Middle frontal gyrus (tissue), 1 donor: ENCODE measurements around the gene PTGDR2.

Experiments
- DNase-seq: peaks from one replicate; pipeline ENCODE4 v3.0.0-alpha.2; 2015; ENCODE audit warnings: low spot score; ENCODE audit errors: extremely low spot score

PTGDR2 gene

GRCh38 chr11:60874421-60875365 lies 18.9 kb upstream of the PTGDR2 start:
- DNase-seq = no peak

- DNase-seq = no peak
Observed at GRCh38 chr11:60873533-60873932, 17.8 kb upstream of the PTGDR2 start.

- no peak for DNase-seq
Observed at GRCh38 chr11:60872961-60873524, 17.3 kb upstream of the PTGDR2 start.

GRCh38 chr11:60872124-60872960 lies 16.6 kb upstream of the PTGDR2 start:
- DNase-seq = no peak

DNA sequence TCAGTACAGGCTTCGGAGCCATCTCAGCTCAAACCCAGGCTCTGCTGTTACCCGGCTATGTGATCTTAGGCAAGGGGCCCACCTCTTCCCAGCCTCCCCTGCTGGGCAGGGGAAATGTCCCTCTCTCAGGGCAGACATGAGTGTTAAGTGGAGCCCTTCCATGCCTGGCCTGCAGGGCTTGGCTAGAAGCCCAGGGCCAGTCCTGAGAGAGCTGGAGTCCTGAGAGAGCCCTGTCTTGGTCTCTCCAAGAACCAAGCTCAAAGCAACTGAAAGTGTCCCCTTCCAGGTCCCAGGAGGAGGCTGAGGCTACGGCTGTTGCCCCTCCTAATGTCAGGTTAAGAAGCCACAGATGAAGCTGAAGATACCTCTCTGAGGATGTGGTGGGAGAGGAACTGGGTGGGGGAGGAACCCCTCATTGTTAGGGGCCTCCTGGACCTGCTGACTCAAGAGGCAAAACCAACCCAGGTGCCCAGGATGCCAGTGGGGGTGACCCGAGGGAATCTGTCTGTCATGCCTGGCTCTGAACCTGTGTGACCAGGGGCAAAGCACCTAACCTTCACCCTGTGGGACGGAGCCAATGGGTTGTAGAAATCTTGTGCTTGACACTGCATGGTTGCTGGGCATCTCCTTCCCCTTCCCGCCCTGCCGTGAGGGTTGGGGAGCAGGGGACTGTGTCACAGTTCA lies 15.8 kb upstream of the PTGDR2 start:
- DNase-seq = no peak

- DNase-seq = no peak
Observed at GRCh38 chr11:60870733-60871377, 15.1 kb upstream of the PTGDR2 start.

GRCh38 chr11:60870276-60870675 lies 14.5 kb upstream of the PTGDR2 start:
- no peak for DNase-seq

DNA sequence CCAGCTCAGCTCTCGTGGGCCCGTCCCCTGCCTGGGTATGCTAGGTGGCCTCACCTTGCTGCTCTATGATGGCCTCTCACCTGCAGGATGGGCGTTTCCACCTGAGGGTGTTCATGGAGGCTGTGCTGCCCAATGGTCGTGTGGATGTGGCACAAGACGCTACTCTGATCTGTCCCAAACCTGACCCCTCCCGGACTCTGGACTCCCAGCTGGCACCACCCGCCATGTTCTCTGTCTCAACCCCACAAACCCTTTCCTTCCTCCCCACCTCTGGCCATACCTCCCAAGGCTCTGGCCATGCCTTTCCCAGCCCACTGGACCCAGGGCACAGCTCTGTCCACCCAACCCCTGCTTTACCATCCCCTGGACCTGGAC lies 13.7 kb upstream of the PTGDR2 start:
- DNase-seq = no peak

DNA sequence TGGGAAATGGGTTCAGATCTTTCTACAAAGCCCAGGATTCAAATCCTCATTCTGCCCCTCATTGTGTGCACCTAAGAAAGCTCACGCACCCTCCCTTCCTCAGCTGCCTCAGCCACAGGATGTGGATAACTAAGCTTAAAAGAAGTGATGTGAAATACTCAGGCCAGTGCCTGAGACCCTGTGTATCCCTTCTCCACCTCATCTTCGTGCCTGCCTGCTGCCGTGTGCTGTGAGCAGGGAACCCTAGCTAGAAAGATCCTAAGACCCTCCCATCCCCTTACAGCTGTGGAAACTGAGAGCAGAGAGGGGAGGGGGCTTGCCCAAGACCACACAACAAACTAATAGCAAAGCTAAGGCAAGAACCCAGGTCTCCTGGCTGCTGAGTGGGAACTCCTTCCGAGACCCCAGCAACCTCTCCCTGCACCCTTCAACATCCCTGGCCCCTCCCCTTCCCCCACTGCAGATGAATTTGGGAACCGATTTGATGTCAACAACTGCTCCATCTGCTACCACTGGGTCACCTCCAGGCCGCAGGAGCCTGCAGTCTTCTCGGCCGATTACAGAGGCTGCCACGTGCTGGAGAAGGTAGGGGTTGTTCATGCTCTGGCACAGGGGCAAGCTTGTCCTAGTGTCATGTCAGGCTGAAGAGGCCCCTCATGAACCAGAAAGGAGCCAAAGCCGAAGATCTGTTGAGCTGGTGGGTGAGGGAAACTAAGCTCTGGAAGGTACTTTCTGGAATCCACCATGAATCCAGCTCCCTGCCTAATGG lies 13.1 kb upstream of the PTGDR2 start:
- DNase-seq = no peak

DNA sequence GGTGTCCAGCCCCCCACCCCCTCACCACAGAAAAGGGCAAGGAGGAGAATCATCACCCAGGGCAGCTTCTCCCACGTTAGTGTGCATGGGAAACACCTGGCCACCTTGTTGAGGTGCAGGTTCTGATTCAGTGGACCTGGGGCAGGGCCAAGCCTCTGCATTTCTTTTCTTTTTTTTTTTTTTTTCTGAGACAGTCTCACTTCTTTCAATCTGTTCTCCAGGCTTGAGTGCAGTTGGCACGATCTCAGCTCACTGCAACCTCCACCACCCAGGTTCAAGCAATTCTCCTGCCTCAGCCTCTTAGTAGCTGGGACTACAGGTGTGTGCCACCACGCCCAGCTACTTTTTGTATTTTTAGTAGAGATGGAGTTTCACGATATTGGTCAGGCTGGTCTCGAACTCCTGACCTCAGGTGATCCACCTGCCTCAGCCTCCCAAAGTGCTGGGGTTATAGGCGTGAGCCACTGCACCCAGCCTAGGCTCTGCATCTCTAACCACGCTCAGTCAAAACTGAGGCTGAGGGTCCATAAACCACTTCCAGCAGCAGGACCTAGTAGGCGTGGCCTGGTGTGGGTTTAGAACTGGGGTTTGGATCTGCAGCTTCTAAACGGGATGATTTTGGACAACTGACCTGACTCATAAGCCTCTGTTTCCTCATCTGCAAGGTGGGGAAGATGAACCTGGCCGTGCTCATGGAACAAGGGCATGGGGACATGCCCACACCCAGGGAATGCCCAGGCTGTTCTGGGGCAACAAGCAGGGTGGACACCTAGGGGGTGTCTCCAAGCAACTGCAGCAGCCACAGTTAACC lies 12.3 kb upstream of the PTGDR2 start:
- no peak for DNase-seq

DNA sequence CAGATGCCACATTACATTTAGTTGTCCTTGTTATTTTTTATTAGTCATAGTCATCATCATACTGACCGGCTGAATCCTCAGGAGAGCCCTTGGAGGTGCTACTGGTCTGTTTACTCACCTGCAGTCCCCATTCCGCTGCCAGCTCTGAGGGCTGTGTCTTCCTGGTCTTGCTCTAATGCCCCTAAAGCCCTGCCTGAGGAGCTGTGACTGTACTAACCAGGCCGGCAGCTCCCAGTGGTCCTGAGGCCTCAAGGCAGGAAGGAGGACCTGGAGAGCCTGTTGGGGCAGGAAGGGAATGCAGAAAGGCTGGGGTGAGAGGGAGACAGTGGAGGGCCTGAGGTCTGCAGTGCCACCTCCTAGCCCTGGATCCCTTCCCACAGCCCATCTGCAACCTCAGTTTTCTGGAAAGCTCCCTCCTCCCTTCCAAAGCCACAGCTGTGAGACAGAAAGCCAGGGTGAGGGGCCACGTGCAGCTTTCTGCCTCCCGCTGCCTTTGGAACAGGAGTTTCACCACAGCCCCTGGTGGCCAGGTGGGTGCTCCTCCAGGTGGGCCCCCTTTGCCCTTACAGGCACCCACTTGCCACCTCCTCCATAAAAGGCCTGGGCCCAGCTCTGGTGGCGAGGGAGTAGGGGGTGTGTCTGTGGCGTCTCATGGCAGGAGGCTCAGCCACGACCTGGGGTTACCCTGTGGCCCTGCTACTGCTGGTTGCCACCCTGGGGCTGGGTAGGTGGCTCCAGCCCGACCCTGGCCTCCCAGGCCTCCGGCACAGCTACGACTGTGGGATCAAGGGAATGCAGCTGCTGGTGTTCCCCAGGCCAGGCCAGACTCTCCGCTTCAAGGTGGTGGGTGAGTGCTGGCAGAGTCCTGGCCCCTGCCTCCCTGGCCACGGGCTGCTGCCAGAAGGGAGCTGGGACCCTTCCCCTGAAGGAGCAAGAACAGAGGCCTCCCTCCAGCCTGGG lies 11.4 kb upstream of the PTGDR2 start, which contains the start of gene ZP1:
Gene ZP1, plus strand, starts transcription at position 632 of the 960 bp plus-strand sequence. Its CDS starts 20 bp downstream, at position 652.
- DNase-seq = no peak

DNA sequence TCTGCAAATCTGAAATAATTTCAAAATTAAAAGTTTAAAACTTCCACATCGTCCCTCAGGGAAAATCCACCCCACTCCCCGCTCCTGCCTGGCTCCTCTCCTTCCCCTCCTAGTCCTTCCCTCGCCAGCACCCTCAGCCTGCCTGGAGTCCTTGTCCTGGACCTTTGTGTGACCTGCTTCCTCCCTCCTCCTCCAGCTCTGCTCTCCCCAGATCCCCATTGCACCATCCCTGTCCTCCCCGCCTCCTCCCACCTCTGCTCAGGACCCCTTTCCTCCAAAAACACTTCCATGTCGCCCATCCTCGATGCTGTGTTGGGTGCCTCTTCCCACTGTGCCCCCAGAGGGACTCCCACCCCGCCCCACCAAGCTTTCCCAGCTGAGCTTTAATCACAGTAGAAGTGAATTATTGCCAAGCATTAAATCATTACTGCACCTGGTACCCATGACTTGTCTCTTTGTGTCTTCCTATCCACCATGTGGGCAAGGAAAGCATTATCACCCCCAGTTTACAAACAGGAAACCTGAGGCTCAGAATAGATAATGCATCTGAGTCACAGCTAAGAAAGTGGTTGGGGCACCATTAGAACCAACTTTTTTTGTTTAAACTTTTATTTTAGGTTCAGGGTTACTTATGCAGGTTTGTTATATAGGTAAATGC lies 9.2 kb upstream of the PTGDR2 start:
- DNase-seq = no peak

- DNase-seq = no peak
Observed at GRCh38 chr11:60863550-60864521, 8.1 kb upstream of the PTGDR2 start.

DNA sequence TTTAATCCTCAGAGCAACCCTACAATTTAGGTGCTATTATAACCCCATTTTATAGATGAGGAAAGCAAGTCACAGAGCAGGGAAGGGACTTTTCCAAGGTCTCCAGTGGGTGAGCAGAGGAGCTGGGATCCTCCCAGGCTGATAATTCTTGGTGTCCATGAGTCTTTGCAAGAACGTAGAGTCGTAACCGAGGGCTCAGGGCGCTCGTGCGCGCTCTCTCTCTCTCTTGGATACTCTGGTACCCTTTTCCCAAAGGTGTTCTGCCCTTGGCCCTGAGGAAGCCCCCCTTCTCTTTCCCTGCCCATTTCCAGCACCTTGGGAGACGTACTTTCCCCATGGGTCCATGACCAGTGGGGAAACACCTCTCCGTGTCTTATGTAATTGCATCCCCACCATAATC lies 6.4 kb upstream of the PTGDR2 start:
- no peak for DNase-seq

DNA sequence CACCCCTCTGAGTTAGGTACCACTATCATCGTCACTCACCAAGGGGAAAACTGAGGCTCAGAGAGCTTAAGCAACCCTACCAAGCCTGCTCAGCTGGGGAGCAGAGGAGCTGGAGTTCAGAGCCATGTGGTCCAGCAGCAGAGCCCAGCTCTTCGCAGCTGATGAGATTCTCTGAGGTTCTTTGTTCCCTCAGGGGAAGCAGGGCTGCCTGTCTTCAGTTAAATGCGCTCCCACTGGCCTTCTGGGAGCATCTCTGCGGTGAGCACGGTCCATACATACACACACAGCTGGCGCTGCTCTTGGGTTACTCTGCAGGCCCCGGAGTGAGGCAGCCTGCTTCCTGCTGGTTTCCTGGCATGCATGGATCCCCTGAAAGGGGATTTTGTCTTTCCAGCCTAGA lies 5.2 kb upstream of the PTGDR2 start:
- no peak for DNase-seq

DNA sequence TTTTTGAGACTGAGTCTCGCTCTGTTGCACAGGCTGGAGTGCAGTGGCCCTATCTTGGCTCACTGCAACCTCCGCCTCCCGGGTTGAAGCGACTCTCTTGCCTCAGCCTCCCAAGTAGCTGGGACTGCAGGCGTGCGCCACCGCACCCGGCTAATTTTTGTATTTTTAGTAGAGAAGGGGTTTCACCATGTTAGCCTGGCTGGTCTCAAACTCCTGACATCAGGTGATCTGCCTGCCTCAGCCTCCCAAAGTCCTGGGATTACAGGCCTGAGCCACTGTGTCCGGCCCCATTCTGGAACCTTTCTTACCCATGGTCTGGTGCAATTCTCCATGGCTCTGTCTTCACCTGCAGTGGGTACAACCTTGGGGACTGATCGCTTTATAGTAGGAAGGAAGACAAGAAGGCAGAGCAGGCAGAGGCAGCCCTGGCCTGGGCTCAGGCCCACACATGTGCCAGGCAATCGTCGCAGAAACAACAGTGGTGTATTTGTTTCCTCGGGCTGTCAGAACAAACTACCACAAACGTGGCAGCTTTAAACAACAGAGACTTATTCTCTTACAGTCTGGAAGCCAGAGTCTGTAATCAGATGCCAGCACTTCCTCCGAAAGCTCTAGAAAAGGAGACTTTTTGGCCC lies 4.0 kb upstream of the PTGDR2 start:
- no peak for DNase-seq
